H54 (cell line): ENCODE results near the gene MS4A10.

Source experiments
- DNase-seq: peaks from one replicate; pipeline ENCODE4 v3.0.0; 2011; ENCODE audit warnings: low spot score, mixed read lengths; ENCODE audit not compliant: insufficient read length
- FAIRE-seq: peaks from 3 replicates; lab custom pipeline; 2011; peaks lifted over from hg19 to GRCh38; lab: Jason Lieb, UNC
- POLR2A ChIP-seq: IDR thresholded peaks from 2 replicates; pipeline ENCODE4 v1.6.1; 2011; ENCODE audit warnings: low read depth, mild to moderate bottlenecking, low read length

The MS4A10 gene

DNA sequence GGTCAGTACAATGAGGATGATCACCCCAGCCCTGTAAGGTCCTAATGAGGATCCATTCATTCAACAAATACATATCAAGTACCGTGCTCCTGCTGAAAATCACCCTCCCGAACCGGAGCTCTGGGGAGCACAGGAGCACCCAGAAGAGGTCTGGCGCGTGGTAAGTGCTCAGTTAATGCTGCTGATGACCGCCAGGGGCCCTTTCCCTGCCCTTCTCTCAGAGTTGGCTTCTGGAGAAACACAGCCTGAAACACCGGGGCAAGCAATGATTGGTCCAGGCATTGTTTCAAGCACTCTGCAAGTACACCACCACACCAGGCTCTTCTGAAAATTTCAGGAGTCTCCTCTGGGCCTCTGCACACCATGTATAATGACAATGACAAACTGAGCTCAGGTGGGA, 53.0 kb downstream of the MS4A10 start:
- no peak for TF ChIP-seq POLR2A
- FAIRE-seq (no peak), DNase-seq (no peak)

- FAIRE-seq (no peak), DNase-seq (peak; percentile 71)
- TF ChIP-seq POLR2A: no peak
Measured at GRCh38 chr11:60840470-60841430, 55.6 kb downstream of the MS4A10 start.

DNA sequence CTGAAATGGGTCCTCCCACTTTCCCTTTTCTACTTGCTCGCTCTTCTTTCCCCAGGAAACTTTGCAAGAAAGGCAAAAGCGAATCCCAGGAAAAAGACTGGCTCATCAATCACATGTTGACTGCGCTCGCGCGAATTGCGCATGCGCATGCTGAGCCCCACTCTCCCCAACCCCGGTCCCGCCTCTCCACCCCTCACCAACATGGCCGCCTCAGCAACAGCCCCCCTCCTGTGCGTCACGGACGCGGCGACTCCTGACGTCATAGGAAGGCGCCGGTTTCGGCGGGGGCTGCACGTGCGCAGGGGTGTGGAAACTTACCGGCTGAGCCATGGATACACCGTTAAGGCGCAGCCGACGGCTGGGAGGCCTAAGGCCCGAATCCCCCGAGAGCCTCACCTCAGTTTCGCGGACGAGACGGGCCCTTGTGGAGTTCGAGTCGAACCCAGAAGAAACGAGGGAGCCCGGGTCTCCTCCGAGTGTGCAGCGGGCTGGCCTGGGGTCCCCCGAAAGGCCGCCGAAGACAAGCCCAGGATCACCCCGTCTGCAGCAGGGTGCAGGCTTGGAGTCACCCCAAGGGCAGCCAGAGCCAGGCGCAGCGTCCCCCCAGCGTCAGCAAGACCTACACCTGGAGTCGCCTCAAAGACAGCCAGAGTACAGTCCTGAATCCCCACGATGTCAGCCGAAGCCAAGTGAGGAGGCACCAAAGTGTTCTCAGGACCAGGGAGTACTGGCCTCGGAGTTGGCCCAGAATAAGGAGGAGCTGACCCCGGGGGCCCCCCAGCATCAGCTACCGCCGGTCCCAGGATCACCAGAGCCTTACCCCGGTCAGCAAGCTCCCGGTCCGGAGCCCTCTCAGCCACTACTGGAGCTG, 56.9 kb downstream of the MS4A10 start, which contains the start of gene CCDC86:
Gene CCDC86 (plus strand): TSS at position 317 of the 871 bp plus-strand sequence. CDS start 12 bp downstream, at position 329.
- FAIRE-seq (no peak), DNase-seq (peak; percentile 96)
- TF ChIP-seq POLR2A: peak; percentile 79

DNA sequence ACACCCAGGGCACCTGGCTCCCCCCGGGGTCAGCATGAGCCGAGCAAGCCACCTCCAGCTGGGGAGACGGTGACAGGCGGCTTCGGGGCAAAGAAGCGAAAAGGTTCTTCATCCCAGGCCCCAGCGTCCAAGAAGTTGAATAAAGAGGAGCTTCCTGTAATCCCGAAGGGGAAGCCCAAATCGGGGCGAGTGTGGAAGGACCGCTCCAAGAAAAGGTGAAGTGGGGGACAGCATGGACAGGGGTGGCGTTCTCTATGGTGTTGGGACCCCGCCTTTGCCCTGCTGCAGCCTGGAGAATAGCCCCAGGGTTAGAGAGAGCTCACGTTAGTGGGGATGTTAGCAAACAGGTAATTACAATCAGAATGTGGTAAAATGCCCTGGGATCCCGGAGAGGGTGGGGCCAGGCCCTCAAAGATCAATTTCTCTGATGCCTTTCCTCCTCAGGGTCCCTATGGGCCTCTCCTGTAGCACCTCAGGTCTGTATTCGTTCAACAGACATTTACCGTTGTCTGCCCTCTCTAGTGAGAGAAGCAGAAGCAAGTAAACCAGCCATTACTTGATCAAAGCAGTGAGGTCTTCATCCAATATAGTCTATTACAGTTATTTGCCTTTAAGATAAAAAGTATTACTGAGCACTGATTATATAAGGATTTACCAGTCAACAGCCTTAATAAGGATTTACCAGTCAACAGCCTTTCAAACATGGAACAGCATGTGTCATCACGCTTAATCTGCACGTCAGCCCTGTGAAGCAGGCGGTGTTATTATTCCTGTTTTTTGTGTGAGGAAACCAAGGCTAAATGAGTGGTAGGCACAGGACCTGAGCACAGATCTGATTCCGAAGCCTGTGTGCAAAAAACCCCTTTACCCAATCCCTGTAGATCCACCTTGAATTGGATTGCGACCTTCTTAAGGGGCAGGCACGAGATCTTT, 57.8 kb downstream of the MS4A10 start:
- no peak for FAIRE-seq
- DNase-seq: no peak
- no peak for TF ChIP-seq POLR2A

DNA sequence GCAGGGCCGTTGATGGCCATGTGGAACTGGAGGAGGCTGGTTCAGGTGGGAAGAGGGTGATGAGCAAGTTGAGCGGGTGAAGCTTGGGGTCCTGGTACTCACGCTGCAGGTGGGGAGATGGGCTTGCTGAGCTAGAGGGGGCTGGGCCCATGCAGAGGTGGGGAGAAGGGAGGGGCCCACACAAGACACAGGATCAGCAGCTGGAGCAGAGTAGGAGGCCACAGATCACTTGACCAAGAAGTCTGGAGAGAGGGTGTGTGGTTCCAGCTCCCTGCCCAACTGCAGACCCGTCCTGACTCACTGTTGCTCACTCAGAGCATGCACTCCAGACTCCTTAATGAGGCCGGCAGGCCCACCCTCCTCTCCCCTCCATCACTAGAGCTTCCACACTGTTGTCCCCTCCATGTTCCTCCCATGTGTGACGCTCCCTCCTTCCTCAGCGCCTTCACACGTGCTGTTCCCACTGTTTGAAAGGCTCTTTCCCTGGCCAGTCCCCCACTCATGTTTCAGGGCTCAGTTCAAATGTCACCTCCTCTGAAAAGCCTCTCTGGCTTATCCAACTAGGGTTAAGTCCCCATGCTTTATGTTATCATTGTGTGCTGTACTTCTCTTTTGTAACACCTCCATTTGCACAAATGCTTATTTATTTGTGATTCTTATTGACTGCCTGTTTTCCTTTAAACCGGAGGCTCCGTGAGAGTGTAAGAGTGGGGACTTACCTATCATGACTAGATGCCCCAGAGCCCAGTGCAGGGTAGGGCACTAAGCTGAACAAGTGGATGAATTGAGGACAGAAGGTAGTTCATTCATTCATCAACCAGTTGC, 59.1 kb downstream of the MS4A10 start:
- DNase-seq: no peak
- TF ChIP-seq POLR2A: no peak
- no peak for FAIRE-seq

- DNase-seq (no peak), FAIRE-seq (no peak)
- TF ChIP-seq POLR2A: no peak
Measured at GRCh38 chr11:60844870-60845221, 59.7 kb downstream of the MS4A10 start.

GRCh38 chr11:60845338-60845737, 60.2 kb downstream of the MS4A10 start:
- DNase-seq (no peak), FAIRE-seq (no peak)

DNA sequence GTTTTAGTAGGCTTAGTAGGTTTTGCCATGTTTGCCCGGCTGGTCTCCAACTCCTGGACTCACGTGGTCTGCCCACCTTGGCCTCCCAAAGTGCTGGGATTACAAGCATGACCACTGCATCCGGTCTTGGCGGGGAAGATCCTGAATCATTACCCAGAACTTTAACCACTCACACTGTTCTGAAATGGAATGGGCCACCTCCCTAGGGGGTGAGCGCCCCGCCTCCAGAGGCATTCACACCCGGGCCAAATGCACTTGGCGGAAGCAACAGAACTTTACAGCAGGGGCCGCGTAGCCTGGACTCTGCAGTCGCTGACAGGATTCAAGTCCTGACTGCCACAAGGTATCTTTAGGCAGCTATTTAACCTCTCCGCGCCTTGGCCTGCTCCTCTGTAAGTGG, 62.1 kb downstream of the MS4A10 start:
- DNase-seq (no peak), FAIRE-seq (no peak)
- no peak for TF ChIP-seq POLR2A

More at GRCh38 chr11:60845338-60845737, 60.2 kb downstream of the MS4A10 start:
- TF ChIP-seq POLR2A: no peak

GRCh38 chr11:60847896-60848295, 62.8 kb downstream of the MS4A10 start:
- no peak for TF ChIP-seq POLR2A
- DNase-seq (no peak), FAIRE-seq (no peak)

GRCh38 chr11:60848714-60849151, 63.6 kb downstream of the MS4A10 start:
- no peak for FAIRE-seq

DNA sequence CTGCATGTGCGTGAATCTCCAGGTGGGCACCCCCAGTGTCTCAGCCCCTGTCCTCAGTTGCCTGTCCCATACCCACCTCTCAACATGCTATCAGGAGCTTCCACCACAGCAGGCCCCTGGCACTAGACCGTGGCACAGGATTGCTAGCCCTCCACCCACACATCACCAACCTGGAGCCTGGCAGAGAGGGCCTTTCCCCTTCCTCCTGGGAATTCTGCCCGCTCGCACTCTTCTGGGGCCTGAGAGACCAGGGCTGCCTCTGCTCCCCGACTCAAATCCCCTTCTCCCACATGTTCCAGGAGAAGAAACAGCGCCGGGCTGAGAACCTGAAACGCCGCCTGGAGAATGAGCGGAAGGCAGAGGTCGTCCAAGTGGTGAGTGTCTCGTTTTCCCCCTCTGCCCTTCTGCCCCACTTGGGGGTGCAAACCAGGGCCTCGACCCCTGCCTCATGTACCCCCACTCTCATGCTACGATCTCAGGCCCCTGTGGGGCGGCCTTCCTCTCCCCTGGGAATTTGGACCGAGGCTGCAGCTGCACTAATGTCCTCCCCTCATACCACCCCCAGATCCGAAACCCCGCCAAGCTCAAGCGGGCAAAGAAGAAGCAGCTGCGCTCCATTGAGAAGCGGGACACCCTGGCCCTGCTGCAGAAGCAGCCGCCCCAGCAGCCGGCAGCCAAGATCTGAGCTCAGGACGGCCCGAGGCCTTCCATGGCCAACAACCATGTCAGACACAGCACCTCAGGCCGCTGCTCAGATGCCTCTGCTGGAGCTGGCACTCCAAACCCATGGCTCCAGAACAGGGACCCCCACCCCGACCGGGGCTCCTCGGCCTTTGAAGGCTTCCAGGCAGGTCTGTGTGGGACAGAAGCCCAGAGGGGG, 64.7 kb downstream of the MS4A10 start:
- DNase-seq (no peak), FAIRE-seq (no peak)
- no peak for TF ChIP-seq POLR2A

More at GRCh38 chr11:60848714-60849151, 63.6 kb downstream of the MS4A10 start:
- no peak for TF ChIP-seq POLR2A
- no peak for DNase-seq
